Trophoblast cell (in vitro differentiated cells and primary cell): ENCODE results near the gene CRYL1.

ENCODE experiments used
- DNase-seq, 2 donors: peaks; one replicate each; pipeline ENCODE4 v3.0.0-alpha.2; 2016
- H2AFZ ChIP-seq: 2 replicates; pipeline ENCODE4 v1.6.1; 2013; ENCODE audit warnings: low read length, moderate library complexity, mild to moderate bottlenecking; ENCODE audit not compliant: insufficient read depth, poor library complexity
- H2AK5ac ChIP-seq: 2 replicates; pipeline ENCODE4 v1.6.1; 2013; ENCODE audit warnings: mild to moderate bottlenecking, low read length
- H2BK120ac ChIP-seq: 2 replicates; pipeline ENCODE4 v1.6.1; 2013; ENCODE audit warnings: low read length, mild to moderate bottlenecking, moderate library complexity; ENCODE audit not compliant: insufficient read depth, poor library complexity
- H2BK12ac ChIP-seq: 2 replicates; pipeline ENCODE4 v1.6.1; 2013; ENCODE audit warnings: mild to moderate bottlenecking, low read length, moderate library complexity
- H2BK5ac ChIP-seq: 2 replicates; pipeline ENCODE4 v1.6.1; 2013; ENCODE audit warnings: low read length, low read depth, moderate library complexity, mild to moderate bottlenecking; ENCODE audit not compliant: poor library complexity
- H3K14ac ChIP-seq: 2 replicates; pipeline ENCODE4 v1.6.1; 2013; ENCODE audit warnings: mild to moderate bottlenecking, low read length
- H3K18ac ChIP-seq: 2 replicates; pipeline ENCODE4 v1.6.1; 2013; ENCODE audit warnings: mild to moderate bottlenecking, low read length
- H3K23ac ChIP-seq: 2 replicates; pipeline ENCODE4 v1.6.1; 2013; ENCODE audit warnings: low read length
- H3K27ac ChIP-seq: 2 replicates; pipeline ENCODE4 v1.5.1; 2013; ENCODE audit warnings: low read depth, mild to moderate bottlenecking, inconsistent platforms, low read length, moderate library complexity
- H3K27me3 ChIP-seq: 2 replicates; pipeline ENCODE4 v1.6.1; 2013; ENCODE audit warnings: inconsistent platforms, mild to moderate bottlenecking, low read length, moderate library complexity; ENCODE audit not compliant: insufficient read depth
- H3K36me3 ChIP-seq, 2 experiments: 1 replicate in 1 of 2; 2 replicates in 1 of 2; pipeline ENCODE4 v1.6.1; 2013; ENCODE audit warnings: low read length in 2 of 2, mild to moderate bottlenecking in 2 of 2, moderate library complexity in 1 of 2; ENCODE audit not compliant: insufficient read depth in 2 of 2, control insufficient read depth in 1 of 2
- H3K4ac ChIP-seq: 2 replicates; pipeline ENCODE4 v1.6.1; 2013; ENCODE audit warnings: low read depth, mild to moderate bottlenecking, low read length, moderate library complexity
- H3K4me1 ChIP-seq, 2 experiments: 1 replicate in 1 of 2; 2 replicates in 1 of 2; pipeline ENCODE4 v1.6.1; 2013; ENCODE audit warnings: low read length in 2 of 2, mild to moderate bottlenecking in 2 of 2, moderate library complexity in 1 of 2; ENCODE audit not compliant: insufficient read depth in 2 of 2, control insufficient read depth in 1 of 2
- H3K4me2 ChIP-seq: 2 replicates; pipeline ENCODE4 v1.6.1; 2013; ENCODE audit warnings: inconsistent platforms, mild to moderate bottlenecking, low read length, moderate library complexity
- H3K4me3 ChIP-seq: 2 replicates; pipeline ENCODE4 v1.5.1; 2013; ENCODE audit warnings: mild to moderate bottlenecking, low read depth, low read length, inconsistent platforms
- H3K79me1 ChIP-seq: one replicate; pipeline ENCODE4 v1.6.1; 2013; ENCODE audit warnings: low read length
- H3K79me2 ChIP-seq: 2 replicates; pipeline ENCODE4 v1.6.1; 2013; ENCODE audit warnings: low read length, mild to moderate bottlenecking; ENCODE audit not compliant: control insufficient read depth, insufficient read depth, poor library complexity
- H3K9ac ChIP-seq: 2 replicates; pipeline ENCODE4 v1.6.1; 2013; ENCODE audit warnings: mild to moderate bottlenecking, low read length
- H3K9me3 ChIP-seq: 2 replicates; pipeline ENCODE4 v1.6.1; 2013; ENCODE audit warnings: low read depth, mild to moderate bottlenecking, control low read depth, inconsistent platforms, low read length; ENCODE audit not compliant: insufficient read depth
- H4K12ac ChIP-seq: 2 replicates; pipeline ENCODE4 v1.6.1; 2013; ENCODE audit warnings: low read depth, mild to moderate bottlenecking, low read length, moderate library complexity
- H4K8ac ChIP-seq: 2 replicates; pipeline ENCODE4 v1.6.1; 2013; ENCODE audit warnings: low read depth, mild to moderate bottlenecking, low read length, moderate library complexity
- H4K91ac ChIP-seq: one replicate; pipeline ENCODE4 v1.6.1; 2013; ENCODE audit warnings: low read depth, mild to moderate bottlenecking, low read length, moderate library complexity
- WGBS: extraction: QIAGEN DNeasy Blood & Tissue Kit; methylation state at CpG from one replicate; pipeline ENCODE4 v1.1.7; 2013; ENCODE audit warnings: missing lambda C conversion rate; ENCODE audit not compliant: insufficient read length, insufficient coverage; ENCODE audit errors: extremely low coverage; 5-methylcytosine and 5-hydroxymethylcytosine counted together

Gene CRYL1

DNA sequence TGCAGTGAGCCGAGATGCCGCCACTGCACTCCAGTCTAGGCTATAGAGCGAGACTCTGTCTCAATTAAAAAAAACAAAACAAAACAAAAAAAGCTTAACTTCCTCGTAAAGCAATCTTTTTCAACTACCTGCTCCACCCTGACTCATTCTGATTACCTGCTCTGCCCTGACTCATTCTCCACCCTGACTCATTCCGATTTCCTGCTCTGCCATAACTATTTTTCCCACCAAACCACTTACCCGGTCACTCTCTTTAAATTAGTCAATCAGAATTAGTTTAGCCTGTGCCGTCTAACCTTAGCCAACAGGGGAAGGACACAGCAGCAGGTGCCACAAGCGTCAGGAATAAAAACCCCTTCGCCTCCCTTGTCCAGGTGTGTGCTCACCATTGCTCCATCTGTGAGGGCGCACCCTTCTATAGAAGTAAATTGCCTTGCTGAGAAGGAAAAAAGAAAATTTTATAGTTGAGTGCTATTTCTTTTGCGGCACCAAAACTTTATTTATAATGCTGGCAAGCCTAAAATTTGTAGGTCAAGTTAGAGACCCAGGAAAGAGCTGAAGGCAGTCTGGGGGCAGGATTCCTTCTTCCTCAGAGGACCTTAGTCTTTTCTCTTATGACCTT lies 39.6 kb upstream of the CRYL1 start:
- no CpG with 5 or more reads among the region's 11 CpGs for WGBS
- no peak overlapping the region for H4K12ac ChIP-seq
- no peak overlapping the region for H3K14ac ChIP-seq
- H3K4ac ChIP-seq: no peak overlapping the region
- H3K36me3 ChIP-seq: no peaks in the 10 kb centered on the region
- H3K4me3 ChIP-seq: no peak overlapping the region
- H2BK120ac ChIP-seq: no peak overlapping the region
- H2BK5ac ChIP-seq: no peak overlapping the region
- H3K9me3 ChIP-seq: peaks cover 3% of the 10 kb centered on the region
- peaks cover 0 to 5% of the 10 kb centered on the region in 2 experiments for H3K4me1 ChIP-seq
- peaks cover 11% of the 10 kb centered on the region for H3K79me1 ChIP-seq
- H3K79me2 ChIP-seq: peaks cover 6% of the 10 kb centered on the region
- H3K18ac ChIP-seq: no peak overlapping the region
- no peak overlapping the region for H4K8ac ChIP-seq
- H3K4me2 ChIP-seq: no peak overlapping the region
- peak in 1 of 2 donors; percentile 4 for DNase-seq
- H4K91ac ChIP-seq: no peak overlapping the region
- no peak overlapping the region for H3K23ac ChIP-seq
- H2AFZ ChIP-seq: no peak overlapping the region
- no peaks in the 10 kb centered on the region for H3K27me3 ChIP-seq
- H3K9ac ChIP-seq: no peak overlapping the region
- H2BK12ac ChIP-seq: no peak overlapping the region
- no peak overlapping the region for H3K27ac ChIP-seq
- no peak overlapping the region for H2AK5ac ChIP-seq

DNA sequence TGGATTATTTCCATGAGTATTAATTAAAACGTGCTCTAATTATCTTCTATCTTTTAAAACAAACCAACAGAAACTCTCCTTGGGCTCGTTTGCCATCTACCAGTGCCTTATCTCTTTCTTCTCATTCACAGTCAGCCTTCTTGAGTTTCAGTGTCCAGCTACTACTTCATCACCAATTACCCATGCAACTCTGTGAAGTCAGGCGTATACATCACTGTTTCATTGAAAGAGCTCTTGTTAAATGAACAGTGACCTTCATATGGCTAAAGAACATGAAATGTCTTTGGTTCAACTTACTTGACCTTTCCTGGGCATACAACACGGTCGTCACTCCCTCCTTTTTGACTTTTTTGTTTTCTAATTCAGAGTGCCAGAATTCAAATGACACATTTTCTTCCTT lies 36.1 kb upstream of the CRYL1 start:
- H2BK12ac ChIP-seq: no peak overlapping the region
- H3K4me3 ChIP-seq: no peak overlapping the region
- H2BK120ac ChIP-seq: no peak overlapping the region
- H3K4ac ChIP-seq: no peak overlapping the region
- no peak overlapping the region for H2AFZ ChIP-seq
- peaks cover 5% of the 10 kb centered on the region for H3K79me1 ChIP-seq
- no peak overlapping the region for H3K9ac ChIP-seq
- H3K23ac ChIP-seq: no peak overlapping the region
- WGBS: no CpG with 5 or more reads among the region's 5 CpGs
- H3K4me2 ChIP-seq: no peak overlapping the region
- peaks cover 3% of the 10 kb centered on the region for H3K9me3 ChIP-seq
- no peaks in the 10 kb centered on the region for H3K36me3 ChIP-seq
- DNase-seq: no peak
- H3K18ac ChIP-seq: no peak overlapping the region
- no peak overlapping the region for H2BK5ac ChIP-seq
- H4K91ac ChIP-seq: no peak overlapping the region
- peaks cover 0 to 2% of the 10 kb centered on the region in 2 experiments for H3K4me1 ChIP-seq
- H3K27ac ChIP-seq: no peak overlapping the region
- H3K27me3 ChIP-seq: no peaks in the 10 kb centered on the region
- no peak overlapping the region for H4K8ac ChIP-seq
- no peak overlapping the region for H4K12ac ChIP-seq
- no peak overlapping the region for H3K14ac ChIP-seq
- H2AK5ac ChIP-seq: no peak overlapping the region
- peaks cover 2% of the 10 kb centered on the region for H3K79me2 ChIP-seq

DNA sequence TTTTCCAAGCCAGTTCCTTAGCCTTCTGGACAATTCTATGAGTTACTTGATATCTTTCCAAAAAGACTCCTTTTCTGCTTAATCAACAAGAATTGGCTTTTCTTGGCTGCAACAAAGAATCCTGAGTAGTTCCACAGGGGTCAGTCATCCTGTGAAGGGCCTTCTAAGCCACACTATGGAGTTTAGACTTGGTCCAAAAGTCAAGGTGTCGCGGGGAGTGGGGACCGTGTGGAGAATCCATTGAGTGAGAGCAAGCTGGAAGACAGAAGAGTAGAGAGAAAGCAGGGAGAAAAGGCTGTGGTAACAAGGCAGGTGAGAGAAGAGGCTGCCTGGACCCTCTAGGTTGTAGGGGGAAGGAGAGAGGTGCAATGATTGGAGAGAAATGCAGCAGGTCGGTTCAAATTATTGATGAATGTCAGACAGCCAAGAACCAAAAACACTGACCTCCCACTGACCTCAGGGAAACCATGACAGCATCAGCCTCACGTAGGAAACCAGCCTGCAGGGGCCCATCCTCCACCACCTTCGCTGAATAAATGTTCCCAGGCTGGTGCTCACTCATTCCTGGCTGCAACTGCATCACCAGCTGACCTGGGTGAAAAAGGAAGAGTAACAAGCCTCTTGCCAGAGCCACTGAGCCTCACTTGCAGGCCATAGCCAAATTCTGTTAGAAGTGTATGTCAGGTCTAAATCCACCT lies 34.2 kb upstream of the CRYL1 start:
- Histone ChIP-seq H3K9ac (no peak overlapping the region), H3K14ac (no peak overlapping the region), H2BK5ac (no peak overlapping the region), H2BK12ac (no peak overlapping the region), H3K4ac (no peak overlapping the region), H4K8ac (no peak overlapping the region), H3K4me1 (no peaks in the 10 kb centered on the region), H2AK5ac (no peak overlapping the region), H2AFZ (no peak overlapping the region), H4K12ac (no peak overlapping the region), H3K4me3 (no peak overlapping the region), H3K23ac (no peak overlapping the region), H3K9me3 (peaks cover 2% of the 10 kb centered on the region), H3K27me3 (no peaks in the 10 kb centered on the region), H2BK120ac (no peak overlapping the region), H3K79me2 (no peaks in the 10 kb centered on the region), H4K91ac (no peak overlapping the region), H3K18ac (no peak overlapping the region), H3K36me3 (no peaks in the 10 kb centered on the region), H3K4me2 (no peak overlapping the region), H3K27ac (no peak overlapping the region), H3K79me1 (no peaks in the 10 kb centered on the region)
- no CpG with 5 or more reads among the region's 6 CpGs for WGBS
- DNase-seq: no peak

DNA sequence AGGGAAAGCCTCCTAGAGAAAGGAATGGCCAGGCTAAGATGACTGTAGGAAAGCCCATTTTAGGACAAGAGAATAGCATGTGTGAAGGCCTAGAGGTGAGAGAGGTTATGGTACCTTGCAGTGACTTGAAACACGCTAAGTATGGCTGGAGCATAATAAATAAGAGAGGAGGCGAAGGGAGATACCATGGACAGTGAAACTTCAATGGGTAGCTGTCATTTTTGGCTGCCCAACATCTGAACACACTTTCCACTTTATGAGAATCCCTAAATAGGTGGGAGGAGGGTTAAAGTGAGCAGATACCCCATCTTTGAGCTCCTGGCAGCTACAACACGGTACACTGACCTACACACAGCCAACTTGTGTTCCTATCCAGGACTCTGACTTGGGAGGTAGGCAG lies 33.3 kb upstream of the CRYL1 start:
- no peak overlapping the region for H3K4me2 ChIP-seq
- H3K9ac ChIP-seq: no peak overlapping the region
- no peak overlapping the region for H3K4me3 ChIP-seq
- no peak overlapping the region for H3K27ac ChIP-seq
- no peak overlapping the region for H3K4ac ChIP-seq
- no peak for DNase-seq
- no CpG with 5 or more reads among the region's 3 CpGs for WGBS
- H3K23ac ChIP-seq: no peak overlapping the region
- H3K27me3 ChIP-seq: no peaks in the 10 kb centered on the region
- no peak overlapping the region for H2BK12ac ChIP-seq
- H3K4me1 ChIP-seq: no peaks in the 10 kb centered on the region
- H4K12ac ChIP-seq: no peak overlapping the region
- no peak overlapping the region for H4K8ac ChIP-seq
- H3K9me3 ChIP-seq: no peaks in the 10 kb centered on the region
- H2AK5ac ChIP-seq: no peak overlapping the region
- H3K79me1 ChIP-seq: no peaks in the 10 kb centered on the region
- no peak overlapping the region for H3K18ac ChIP-seq
- H3K14ac ChIP-seq: no peak overlapping the region
- H3K36me3 ChIP-seq: no peaks in the 10 kb centered on the region
- H2BK120ac ChIP-seq: no peak overlapping the region
- H2AFZ ChIP-seq: no peak overlapping the region
- no peak overlapping the region for H4K91ac ChIP-seq
- no peaks in the 10 kb centered on the region for H3K79me2 ChIP-seq
- no peak overlapping the region for H2BK5ac ChIP-seq
